Stimulated activated CD8-positive, alpha-beta memory T cell treated with anti-CD3 and anti-CD28 coated beads, Interleukin-12 subunit alpha, Interleukin-12 subunit beta, amount 100 ng/mL, for 4 hours (primary cell): Measurements from ENCODE around the gene TTC21B.

ENCODE experiments used
- DNase-seq: peaks from one replicate; pipeline ENCODE4 v3.0.0-alpha.2; 2020; ENCODE audit warnings: low read depth

The TTC21B gene

DNA sequence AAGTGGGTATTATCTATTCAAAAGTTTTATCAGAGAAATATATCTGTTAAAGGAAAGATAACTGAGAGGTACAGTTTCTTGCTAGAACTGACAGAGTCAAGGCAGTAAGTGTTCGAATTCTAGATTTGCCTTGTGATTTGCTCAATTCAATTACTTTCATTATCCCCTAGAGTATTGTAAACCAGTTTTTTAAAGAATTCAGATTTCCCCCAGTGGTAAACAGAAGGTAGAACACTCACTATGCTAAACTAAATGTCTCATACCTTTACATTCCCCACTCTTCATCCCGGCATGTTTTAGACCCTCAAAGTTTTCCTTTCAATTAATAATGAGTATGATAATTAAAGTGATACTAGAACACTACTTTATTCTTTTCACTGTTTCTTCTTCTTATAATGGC, 28.6 kb downstream of the TTC21B start:
- no peak for DNase-seq

DNA sequence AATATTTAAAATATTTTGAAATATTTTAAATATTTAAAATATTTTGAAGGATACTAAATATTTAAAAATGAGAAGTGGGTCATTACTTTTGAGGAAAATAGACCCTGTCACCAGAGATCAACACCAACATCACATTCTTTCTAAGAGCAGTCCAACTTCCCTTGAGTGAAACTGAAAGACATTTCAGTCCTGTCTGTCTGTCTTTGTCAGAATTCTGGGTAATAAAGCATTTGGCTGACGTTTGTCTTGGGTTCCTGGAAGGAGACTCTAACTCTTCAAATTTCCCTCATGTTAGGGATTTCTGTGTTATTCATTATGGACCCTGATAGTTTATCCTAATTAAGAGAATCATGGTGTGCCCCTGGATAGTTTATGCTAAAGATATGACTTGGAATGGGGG, 32.8 kb downstream of the TTC21B start:
- DNase-seq: no peak

DNA sequence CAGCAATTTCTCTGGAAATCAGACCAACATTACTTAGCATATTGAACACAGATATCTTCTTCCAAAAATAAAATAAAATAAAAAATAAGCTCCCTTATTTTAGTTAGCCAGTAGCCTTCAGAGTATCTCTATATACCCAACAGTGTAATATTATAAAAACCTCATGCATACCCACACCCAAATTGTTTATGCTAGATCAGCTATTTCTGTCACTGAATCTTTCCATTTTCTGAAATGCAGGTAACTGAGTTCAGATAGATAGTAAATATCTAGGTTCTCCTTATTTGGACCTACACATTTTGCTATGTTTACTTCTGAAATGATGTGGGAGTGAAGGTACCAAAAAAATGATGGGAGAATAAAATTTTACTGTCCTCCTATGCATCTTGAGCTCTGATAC, 39.9 kb downstream of the TTC21B start:
- DNase-seq: no peak

DNA sequence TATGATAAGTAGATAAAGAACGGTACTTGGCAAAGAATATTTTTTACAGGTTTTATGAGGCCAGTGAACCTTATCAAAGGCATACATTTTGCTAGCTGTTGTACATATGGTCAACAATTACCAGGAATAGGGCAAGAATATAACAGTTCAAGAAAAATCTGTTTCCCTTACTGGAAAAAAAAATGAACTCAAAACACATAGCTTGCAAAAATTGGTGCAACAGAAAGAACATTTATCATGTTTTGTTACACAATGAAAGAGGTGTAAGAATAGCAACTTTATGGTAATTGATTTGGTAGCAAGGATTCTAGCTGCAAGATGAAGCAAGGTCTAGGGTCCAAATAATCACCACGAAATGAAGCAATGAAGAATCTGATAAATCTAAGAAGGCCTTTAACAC, 41.6 kb downstream of the TTC21B start:
- no peak for DNase-seq

DNA sequence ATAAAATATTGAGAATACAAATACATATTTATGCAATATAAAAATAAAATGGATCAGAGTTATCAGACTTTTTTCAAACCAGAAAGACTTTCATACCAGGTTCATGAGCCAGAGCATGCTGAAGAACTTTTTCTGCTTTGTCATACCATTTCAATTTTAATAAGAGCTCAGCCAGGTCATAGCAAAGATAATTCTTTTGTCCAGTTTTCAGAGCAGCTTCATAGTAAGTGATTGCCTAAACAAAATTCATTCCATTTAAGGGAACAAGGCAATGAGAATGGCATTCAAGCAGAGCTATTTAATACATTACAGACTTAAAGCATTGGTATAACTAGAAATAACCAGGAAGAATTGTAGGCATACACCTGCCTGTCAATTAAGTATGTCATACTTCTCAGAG, 42.3 kb downstream of the TTC21B start:
- no peak for DNase-seq

DNA sequence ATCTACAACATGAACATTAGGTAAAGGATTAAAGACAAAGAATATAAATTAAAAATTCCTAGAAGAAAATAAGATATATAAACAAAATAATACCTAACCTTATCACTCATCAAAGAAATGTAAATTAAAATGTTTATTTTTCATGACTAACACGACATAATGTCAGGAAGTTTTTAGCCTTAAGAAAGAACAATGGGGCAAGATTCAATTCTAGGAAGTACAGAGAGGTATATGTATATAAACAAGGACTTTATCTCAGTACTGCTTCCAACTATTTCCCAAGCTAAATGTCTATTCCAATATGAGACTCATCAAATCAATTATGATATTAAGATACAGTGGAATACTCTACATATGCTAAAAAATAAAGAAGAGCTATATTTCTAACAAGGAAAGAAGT, 44.1 kb downstream of the TTC21B start:
- no peak for DNase-seq

DNA sequence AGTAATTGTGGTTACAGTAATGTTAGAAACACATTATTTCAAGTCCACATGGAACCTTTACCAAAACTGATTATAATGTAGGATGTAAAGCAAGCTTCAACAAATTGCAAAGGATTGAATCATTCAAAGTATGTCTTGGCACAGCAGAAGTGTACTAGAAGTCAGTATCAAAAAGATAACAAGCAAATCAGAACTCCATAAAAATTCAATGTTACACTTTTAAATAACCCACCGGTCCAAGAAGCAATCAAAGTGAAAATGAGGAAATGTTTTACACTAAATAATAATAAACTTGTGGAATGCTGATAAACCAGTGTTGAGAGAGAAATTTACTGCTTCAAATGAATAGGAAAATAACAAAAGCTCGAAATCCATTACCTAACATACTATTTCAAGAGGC, 47.7 kb downstream of the TTC21B start:
- DNase-seq: no peak

DNA sequence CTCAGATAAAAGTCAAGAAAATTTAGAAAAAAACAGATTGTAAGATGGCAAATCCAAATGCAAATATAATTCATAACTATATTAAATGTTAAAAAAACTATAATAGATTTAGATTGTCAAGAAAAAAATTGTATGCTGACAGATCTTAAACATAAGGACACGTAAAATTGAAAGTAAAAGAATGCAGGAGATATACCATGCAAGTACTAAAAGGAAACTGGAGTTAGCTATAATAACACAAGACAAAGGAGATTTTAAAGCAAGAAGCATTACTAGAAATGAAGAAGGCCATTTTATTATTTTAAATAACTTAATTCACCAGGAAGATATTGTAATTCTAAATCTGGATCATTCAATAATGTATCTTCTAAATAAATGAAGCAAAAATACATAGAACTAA, 48.3 kb downstream of the TTC21B start:
- DNase-seq: no peak

DNA sequence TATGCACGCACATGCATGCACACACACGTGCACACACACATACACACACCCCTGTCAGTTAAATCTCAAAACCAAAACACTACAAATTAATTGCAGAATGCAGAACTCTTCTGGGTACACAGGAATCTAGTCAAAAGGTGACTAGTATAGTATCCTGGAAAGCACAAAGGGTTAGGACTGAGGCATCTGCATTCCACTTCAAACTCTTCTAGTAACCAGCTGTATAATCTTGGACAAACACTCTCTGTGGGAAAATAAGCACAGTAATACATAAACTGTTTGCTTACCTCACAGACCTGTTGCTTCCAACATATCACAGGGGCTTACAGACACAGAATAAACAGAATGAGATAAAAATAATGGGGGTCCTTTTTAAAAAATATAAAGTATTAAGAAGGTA, 49.1 kb downstream of the TTC21B start:
- DNase-seq: no peak

DNA sequence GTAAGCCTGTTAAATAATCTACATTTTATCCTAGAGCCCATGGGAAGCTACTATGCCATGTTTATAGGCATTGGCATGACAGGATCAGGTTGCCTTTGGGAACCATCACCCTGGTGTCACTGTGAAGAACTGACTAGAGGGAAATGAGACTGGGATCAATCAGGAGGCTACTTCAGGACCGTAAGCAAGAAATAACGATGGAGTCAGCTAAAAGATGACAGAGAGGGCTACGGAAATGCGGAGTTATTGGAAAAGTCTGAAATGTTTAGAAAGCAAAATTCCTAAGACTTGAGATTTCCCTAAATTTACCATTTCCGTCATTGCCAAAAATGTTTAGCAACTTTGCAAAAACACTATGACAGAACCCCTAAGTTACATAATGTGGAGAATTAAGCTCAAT, 50.2 kb downstream of the TTC21B start:
- no peak for DNase-seq

DNA sequence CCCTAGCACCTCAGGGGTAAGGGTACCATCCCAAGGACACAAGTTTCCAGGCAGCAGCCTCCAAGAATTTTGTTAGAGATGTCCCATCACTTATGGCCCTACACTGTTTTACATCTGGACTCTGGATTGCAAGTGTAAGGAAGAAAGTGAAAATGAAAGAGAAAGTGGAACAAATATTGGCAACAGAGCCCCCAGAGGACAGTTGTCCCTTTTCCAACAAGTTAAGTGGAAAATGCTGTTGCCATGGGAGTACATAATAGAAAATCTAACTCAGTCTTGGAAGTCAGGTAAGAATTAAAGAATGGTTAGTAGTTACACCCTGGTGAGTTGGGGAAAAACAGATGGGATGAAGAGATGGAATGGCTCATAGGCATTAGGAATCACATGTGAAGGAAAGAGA, 50.6 kb downstream of the TTC21B start:
- no peak for DNase-seq

DNA sequence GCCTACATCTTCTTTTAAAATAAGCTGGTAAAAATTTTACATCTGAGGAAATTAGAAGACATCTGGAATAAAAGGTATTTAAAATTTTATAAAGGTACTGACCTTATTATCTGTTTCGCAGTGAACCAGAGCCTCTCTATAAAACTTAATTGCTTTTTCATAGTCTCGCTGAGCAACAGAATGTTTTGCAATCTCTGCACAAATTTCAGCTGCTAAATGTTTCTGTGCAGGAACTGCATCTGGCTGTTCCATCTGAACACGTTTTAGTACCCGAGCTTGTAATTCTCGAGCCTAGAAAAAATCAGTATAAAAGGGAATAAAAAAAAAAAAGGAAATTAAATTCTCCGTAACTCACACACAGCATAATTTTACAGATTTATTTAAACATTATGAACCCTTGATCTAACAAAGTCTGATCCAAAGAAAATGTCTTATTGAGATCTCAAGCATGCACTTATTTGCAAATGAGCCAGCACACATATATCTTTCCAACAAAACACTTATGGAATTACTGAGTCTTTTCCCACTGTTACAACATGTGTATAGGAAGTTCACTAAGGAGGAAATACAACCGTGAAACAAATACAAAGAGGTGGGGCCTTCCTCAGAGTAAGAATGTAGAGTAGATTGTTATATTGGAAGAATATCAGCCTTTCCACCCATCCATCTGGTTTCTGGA, 51.8 kb downstream of the TTC21B start:
- DNase-seq: no peak

DNA sequence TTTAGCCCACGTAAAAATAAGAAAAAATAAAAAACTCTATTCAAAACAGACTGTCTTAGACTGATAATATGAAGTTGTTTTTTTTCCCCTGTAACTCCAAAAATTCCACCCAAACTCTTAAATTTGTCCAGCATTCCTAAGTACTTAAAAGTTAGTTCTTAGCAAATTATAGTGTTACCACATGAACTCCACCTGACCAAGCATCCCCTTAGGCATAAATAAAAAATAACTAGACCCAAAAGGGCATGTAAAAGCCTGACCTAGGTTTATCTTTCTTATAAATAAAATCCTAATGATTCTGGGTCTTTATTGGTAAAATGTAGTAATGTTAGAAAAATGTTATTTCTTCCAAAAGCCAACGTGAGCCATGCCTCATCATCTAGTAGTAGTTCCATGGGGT, 54.3 kb downstream of the TTC21B start:
- DNase-seq: no peak

DNA sequence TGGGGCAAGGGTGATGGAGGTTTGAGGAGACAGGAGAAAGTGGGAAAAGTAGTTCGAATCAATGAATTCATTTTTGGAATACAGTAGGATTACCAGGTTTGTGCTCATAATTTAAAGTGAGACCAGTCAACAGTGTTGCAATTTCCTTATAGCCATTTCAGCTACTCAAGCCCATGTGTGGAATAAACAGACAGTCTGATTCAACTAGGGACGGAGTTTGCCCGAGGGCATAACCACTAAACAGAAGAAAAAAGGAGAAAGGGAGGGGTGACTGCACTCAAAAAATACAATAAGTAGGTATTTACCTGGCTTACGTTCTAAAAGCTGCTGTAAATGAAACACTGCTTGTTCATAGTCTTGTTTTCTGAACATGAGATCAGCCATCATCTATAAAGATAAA, 55.2 kb downstream of the TTC21B start:
- DNase-seq: no peak

DNA sequence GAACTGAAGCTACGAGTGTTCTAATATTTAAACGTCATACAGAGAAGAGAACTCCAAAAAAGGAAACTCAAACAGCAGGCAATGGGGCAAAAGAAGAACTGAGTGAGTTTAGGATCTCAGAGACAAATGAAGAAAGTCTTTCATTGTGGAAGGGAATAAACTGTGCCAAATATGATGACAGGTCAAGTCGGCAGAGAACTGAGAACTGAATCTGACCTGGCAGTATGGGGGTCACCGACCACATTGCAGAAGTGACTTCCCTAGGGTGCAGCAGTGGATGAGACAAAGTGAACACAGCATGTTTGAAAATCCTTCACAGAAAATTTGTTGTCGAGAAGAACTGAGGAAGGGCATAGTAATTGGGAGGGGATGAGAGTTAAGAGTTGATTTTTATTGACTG, 55.9 kb downstream of the TTC21B start:
- DNase-seq: no peak

DNA sequence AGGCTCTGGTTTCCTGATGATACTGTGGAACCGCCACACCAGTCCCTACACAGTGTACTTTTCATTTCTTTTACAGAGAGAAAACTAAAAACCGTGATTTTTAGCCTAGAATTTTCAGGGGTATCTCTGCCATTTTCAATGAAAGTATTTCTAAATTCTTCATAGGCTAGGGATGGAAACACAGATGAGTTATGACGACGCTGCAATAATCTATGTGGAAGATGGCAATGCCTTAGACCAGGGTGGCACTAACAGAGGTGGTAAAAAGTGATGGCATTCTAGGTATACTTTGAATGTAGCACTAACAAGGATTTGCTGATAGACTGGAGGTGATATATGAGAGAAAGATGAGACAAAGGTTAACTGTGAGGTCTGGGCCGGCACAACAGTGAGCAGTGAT, 56.5 kb downstream of the TTC21B start:
- no peak for DNase-seq

DNA sequence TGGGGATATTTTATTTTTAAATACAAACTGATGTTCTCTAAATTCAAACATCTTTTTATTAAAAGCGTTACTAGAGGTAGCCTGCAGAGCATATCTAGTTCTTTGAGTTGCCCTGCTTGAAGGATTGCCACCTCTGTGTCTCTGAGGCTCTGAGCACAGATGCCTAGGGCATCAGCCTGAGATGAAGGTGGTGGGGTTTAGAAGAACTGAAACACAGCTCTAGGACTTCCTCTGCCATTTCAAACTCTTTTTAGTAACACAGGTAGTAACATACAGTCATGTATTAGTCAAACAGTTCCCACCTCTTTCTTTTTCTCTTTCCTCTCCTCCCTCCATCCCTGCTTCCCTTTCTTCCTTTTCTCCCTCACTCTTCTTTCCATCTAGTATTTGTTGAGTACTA, 57.6 kb downstream of the TTC21B start:
- no peak for DNase-seq

DNA sequence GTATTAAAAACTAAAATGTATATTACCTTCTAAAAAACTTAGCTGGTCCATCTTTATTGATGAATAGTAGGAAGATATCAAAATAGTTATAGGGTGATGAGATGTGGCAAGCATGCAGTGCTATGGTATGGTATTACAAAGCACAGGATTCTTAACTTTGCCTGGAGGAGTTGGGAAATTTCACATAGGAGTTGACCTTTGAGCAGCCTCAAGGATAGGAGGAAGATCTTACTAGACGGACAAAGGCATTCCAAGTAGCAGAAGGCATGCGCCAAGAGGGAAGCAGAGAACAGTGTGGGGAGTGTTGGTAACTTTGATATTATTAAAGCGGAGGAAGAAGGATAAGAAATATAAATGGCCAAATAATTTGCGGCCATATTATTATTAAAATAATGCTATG, 60.0 kb downstream of the TTC21B start:
- DNase-seq: no peak

DNA sequence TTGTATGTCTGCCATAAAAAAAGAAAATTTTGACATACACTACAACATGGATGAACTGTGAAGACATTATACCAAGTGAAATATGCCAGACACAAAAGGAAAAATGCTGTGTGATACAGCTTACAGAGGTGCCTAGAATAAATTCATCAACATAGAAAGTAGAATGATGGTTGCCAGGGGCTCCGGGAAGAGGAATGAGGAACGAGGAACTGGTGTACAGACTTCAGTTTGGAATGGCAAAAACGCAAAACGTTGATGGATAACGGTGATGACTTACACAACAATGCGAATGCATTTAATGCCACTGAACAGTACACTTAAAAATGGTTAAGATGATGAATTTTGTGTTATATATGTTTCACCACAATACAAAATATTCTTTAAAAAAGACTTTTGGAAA, 61.0 kb downstream of the TTC21B start:
- no peak for DNase-seq

DNA sequence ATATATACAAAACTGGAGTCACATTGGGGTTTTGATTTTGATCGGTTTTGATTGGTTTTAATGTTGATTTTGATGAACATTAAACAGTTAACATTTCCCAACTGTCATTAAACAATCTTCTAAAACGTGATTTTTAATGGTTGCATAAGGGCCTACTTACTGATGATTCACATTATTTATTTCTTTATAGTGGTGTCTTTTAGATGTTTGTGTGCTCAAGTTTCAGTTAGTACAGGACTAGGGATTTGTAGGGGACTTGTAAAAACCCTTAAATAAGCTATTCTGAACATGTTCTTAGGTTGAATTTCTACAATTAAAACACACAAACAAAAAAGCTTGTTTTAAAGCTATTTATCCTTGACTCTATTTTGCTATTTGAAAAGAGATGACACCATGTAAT, 61.6 kb downstream of the TTC21B start:
- no peak for DNase-seq

DNA sequence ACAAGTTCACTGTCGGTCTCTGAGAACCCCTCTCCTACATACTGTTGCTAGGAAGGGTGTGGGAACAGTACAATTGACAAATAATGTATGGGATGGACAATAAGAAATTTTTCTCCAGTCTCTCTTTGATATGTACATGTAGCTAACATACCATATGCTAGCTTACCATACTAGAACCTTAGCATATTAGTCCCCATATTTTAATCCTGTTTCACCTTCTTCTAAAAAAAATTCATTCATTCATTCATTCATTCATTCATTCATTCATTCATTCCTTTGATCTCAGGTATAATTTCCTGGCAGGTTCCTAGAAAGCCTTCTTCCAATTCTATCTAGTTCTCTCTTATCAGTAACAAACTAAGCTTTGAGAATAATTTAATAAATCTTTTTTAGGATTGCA, 62.2 kb downstream of the TTC21B start:
- no peak for DNase-seq

DNA sequence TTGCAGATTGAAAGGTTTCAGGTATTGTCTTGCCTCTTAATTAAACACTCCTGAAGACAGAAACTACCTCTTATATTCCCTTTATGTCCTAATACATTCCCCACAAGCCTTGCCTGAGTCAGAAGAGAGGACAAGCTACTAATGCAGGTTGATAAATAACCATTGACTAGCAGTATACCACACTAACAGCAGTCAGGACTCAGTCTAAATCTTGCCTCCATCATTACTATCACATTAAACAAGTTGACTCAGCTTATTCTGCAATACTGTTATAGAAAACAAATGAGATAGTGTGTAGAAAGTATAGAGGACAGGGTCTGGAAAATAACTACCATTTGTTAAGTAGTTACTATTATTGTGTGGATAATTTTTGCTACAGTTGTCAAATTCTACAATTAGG, 63.8 kb downstream of the TTC21B start:
- DNase-seq: no peak

DNA sequence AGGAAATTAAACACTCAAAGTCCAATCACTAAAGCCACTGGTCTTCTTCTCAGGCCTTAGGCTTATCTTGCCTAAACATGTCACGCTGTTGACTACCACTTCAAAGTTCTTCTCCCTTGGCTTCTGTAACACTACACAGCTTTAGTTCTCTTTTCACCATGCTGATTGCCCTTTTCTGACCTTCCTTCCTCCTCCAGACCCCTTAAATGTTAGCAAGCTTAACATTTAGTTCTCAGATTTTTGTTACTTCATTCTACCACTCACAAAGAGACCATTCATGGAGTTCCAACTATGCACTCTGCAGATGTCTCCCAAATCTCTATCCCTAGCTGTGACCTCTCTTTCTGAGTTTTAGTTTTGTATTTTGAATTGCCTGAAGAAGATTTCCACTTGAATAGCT, 64.4 kb downstream of the TTC21B start:
- no peak for DNase-seq

DNA sequence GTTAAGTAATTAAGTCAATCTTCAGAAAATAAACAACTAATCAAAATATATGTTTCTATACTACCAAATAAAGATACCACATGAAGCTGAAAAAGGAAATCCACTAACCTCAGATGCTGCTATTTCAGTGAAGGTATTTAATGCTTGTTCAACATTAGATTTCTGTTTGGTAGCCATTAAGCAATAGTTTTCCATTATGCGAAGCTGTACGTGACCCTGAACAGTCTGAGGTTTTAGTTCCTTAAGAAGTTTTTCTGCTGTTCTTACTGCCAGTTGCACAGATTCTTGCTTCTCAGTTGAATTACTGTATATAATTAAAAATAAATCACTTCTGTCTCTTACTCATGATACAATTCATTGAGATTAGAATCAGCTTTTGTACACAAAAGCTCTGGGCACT, 65.4 kb downstream of the TTC21B start:
- no peak for DNase-seq
